GM13977 (cell line): ENCODE results near the gene DEAF1.

Experiments used
- DNase-seq: peaks from one replicate; pipeline ENCODE4 v3.0.0; 2012; ENCODE audit warnings: low spot score
- in situ Hi-C: fragments of 300-500 bp; cut with MboI; formaldehyde crosslinking; loops from one replicate; pipeline ENCODE4 v1.12.0; 2022; ENCODE audit warnings: low sequenced_read_pairs, low pct_unique_long_range_greater_than_20kb, mixed read lengths, inconsistent platforms; ENCODE audit not compliant: unreplicated experiment
- TF ChIP-seq, protein P1 (sequence below): IDR thresholded peaks from 2 replicates; pipeline ENCODE4 v1.5.1; 2012; ENCODE audit warnings: mild to moderate bottlenecking, control low read depth; ENCODE audit not compliant: insufficient read depth; ENCODE audit errors: extremely low read depth, missing control alignments

DEAF1 gene

GRCh38 chr11:638631-639331 lies 56.2 kb downstream of the DEAF1 start:
- in situ Hi-C loops, result no loop called here
- no peak for DNase-seq
- TF ChIP-seq, protein P1, sequence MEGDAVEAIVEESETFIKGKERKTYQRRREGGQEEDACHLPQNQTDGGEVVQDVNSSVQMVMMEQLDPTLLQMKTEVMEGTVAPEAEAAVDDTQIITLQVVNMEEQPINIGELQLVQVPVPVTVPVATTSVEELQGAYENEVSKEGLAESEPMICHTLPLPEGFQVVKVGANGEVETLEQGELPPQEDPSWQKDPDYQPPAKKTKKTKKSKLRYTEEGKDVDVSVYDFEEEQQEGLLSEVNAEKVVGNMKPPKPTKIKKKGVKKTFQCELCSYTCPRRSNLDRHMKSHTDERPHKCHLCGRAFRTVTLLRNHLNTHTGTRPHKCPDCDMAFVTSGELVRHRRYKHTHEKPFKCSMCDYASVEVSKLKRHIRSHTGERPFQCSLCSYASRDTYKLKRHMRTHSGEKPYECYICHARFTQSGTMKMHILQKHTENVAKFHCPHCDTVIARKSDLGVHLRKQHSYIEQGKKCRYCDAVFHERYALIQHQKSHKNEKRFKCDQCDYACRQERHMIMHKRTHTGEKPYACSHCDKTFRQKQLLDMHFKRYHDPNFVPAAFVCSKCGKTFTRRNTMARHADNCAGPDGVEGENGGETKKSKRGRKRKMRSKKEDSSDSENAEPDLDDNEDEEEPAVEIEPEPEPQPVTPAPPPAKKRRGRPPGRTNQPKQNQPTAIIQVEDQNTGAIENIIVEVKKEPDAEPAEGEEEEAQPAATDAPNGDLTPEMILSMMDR, result no peak

DNA sequence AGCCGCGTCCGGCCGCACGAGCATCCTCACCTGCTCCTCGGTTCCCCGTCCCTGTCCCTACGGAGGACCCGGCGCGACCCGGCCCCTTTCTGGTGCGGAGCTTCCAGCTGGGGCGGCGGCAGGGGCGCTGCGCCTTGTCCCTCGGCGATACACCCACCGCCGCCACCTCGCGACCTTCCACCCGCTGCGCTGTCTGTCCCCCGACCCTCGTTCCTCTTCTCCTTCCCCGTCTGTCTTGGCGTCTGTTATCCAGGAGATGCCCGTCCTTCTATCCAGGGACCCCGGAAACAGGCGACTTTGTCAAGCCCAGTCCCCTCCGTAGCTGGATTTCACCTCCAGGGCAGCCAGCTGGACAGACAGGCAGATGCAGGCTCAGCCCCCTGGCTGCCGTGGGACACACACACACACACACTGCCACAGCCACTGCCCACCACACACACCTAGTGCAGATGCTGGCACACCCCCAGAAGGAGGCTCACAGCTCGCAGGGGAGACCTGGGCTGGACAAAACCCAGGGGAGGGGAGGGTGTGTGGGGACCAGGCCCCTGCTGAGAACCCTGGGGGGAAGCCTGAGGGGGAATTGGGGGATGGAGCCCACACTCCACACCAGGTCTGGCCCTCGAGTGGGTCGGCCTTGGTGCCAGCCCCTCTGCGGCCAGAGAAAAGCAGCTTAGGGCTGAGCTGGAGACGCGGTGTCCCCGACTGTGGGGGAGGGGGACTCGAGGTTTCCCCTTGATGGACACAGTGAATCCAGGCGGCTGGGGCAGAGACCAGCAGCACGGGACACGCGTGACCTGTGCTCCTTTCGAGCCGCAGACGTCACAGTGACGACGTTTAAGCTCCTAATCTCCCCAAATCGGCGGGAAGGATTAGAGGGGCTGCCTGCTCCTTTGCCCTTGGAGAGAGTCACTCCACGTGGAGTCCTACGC lies 57.2 kb downstream of the DEAF1 start:
- DNase-seq, result no peak
- in situ Hi-C loops, result no loop called here
- TF ChIP-seq, protein P1, result no peak

DNA sequence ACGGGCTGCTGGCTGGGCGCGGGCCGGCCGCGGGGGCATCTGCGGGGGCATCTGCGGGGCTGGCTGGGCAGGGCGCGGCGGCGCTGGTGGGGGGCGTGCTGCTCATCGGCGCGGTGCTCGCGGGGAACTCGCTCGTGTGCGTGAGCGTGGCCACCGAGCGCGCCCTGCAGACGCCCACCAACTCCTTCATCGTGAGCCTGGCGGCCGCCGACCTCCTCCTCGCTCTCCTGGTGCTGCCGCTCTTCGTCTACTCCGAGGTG lies 57.8 kb downstream of the DEAF1 start:
- no peak for DNase-seq
- in situ Hi-C loops, result no loop called here
- TF ChIP-seq, protein P1, result no peak

DNA sequence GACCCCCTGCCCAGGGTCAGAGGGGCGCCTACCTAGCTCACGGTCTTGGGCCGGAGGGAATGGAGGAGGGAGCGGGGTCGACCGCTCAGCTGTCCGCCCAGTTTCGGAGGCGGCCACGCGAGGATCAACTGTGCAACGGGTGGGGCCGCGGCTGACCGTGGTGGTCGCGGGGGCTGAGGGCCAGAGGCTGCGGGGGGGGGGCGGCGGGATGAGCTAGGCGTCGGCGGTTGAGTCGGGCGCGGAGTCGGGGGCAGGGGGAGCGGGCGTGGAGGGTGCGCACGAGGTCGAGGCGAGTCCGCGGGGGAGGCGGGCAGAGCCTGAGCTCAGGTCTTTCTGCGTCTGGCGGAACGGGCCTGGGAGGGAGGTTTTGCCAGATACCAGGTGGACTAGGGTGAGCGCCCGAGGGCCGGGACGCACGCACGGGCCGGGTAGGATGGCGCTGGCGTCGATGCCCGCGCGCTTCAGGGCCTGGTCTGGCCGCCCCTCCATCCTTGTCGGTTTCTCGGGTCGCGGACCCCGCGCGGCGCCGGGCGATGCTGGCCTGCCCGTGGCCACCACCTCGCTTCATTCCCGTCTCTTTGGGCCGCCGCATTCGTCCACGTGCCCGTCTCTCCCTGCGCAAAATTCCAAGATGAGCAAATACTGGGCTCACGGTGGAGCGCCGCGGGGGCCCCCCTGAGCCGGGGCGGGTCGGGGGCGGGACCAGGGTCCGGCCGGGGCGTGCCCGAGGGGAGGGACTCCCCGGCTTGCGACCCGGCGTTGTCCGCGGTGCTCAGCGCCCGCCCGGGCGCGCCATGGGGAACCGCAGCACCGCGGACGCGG lies 58.3 kb downstream of the DEAF1 start, which contains the start of gene DRD4:
DRD4 (plus strand) TSS at position 759 of the 822 bp plus-strand sequence; CDS start at position 795, 36 bp downstream.
- in situ Hi-C loops, result no loop called here
- no peak for DNase-seq
- TF ChIP-seq, protein P1, result no peak

DNA sequence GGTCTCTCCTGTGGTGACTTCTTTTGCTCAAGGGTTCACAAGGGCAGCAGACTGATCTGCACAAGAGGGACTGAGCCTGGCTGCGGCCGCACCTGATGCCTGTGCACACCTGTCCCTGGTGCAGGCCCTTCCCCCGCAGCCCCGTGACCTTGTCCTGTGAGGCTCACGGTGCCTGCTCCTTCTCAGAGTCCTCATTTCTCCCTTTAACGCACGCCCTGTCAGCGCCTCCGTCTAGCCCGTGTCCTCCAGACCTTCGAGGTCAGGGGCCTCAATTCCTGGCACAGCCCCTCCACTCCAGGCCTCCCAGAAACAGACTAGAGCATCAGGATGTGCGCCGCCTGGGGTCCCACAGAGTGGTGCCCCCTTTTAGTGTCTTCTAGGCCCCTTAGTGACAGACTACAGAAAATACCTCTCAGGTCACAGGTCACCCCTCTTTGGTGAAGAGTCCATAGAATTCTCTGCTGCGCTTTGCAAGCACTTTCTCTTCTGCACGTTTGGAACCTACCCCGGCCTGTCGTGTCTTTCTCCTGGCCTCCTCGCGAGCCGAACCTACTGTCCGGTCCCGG lies 59.0 kb downstream of the DEAF1 start:
- TF ChIP-seq, protein P1, result no peak
- no peak for DNase-seq

GRCh38 chr11:630871-631270 lies 64.2 kb downstream of the DEAF1 start:
- TF ChIP-seq, protein P1, result no peak
- DNase-seq, result no peak
- in situ Hi-C loops, result no loop called here

More for the DNA sequence above, 59.0 kb downstream of the DEAF1 start:
- in situ Hi-C loops, result no loop called here
